Measurements from ENCODE around the gene KDM2A. TPM values are rescaled to one million over a fixed set of nuclear protein-coding genes. Genes with fewer than 3 reads are reported as not detected.

Gene KDM2A
- total RNA-seq, 4 donors from 2014 or later: 34.8 to 55.0 (median 44.9) TPM

DNA sequence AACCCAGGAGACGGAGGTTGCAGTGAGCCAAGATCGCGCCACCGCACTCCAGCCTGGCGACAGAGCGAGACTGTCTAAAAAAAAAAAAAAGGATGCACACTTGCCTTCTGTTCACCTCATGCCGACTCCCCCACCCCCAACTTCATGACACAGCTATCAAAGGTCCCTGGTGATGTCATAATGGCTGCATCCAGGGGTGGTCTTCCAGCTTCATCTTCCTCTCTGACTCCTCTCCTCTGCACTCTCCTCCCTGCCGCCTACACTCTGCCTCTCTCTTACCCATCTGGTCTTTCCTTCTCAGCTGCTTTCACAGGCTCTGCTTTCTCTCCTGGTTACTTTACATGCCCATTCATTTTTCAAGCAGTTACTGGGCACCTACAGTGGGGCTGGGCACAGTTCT, 16.4 kb upstream of the KDM2A start:
- Histone ChIP-seq H3K27me3 (no peaks in the 10 kb centered on the region), H3K36me3 (no peaks in the 10 kb centered on the region), H3K9me3 (no peaks in the 10 kb centered on the region), H3K4me1 (no peaks in the 10 kb centered on the region), H3K4me3 (no peak overlapping the region), H3K27ac (no peak overlapping the region)
- intact Hi-C loops (cut with DNase I; ENCODE audit: low total_unique reads) (no loop called here), in situ Hi-C loops (cut with MboI; ENCODE audit: low sequenced_read_pairs in 4 of 4) (no loop called here)
- ATAC-seq (no peak), DNase-seq (no peak)
- no peak for TF ChIP-seq POLR2A (IDR thresholded peaks at IDR 0.05)
- TF ChIP-seq, protein P1, sequence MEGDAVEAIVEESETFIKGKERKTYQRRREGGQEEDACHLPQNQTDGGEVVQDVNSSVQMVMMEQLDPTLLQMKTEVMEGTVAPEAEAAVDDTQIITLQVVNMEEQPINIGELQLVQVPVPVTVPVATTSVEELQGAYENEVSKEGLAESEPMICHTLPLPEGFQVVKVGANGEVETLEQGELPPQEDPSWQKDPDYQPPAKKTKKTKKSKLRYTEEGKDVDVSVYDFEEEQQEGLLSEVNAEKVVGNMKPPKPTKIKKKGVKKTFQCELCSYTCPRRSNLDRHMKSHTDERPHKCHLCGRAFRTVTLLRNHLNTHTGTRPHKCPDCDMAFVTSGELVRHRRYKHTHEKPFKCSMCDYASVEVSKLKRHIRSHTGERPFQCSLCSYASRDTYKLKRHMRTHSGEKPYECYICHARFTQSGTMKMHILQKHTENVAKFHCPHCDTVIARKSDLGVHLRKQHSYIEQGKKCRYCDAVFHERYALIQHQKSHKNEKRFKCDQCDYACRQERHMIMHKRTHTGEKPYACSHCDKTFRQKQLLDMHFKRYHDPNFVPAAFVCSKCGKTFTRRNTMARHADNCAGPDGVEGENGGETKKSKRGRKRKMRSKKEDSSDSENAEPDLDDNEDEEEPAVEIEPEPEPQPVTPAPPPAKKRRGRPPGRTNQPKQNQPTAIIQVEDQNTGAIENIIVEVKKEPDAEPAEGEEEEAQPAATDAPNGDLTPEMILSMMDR (IDR thresholded peaks at IDR 0.05 in 4 of 5, conservative IDR thresholded peaks at IDR 0.05 in 1 of 5): no peak

DNA sequence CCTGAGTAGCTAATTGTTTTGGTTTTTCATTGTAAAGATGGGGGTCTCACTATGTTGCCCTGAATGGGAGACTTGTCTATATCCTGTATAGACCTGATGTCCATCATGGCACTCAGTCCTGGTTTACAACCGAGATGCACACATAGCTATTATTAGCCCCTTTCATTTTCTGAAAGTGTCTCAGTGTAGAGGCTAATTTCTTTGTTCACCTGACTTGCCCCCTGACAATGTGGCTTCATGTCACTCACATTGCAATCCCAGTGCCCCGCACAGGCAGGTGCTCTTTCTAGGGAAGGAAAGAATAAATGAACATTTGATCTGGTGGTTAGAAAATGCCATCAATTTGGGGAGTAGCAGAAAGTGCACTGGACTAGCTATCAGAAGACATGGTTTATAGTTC, 13.1 kb upstream of the KDM2A start:
- DNase-seq: no peak
- Histone ChIP-seq H3K9me3 (no peaks in the 10 kb centered on the region), H3K27me3 (no peaks in the 10 kb centered on the region), H3K4me3 (no peak overlapping the region), H3K4me1 (peaks cover 4% of the 10 kb centered on the region in 2 donors), H3K36me3 (no peaks in the 10 kb centered on the region), H3K27ac (no peak overlapping the region)
- in situ Hi-C loops (cut with MboI; ENCODE audit: low sequenced_read_pairs in 4 of 4): no loop called here
- ATAC-seq: no peak
- intact Hi-C loops (cut with DNase I; ENCODE audit: low total_unique reads): no loop called here
- no peak for TF ChIP-seq POLR2A (IDR thresholded peaks at IDR 0.05)
- TF ChIP-seq, protein P1 (IDR thresholded peaks at IDR 0.05 in 4 of 5, conservative IDR thresholded peaks at IDR 0.05 in 1 of 5): no peak

DNA sequence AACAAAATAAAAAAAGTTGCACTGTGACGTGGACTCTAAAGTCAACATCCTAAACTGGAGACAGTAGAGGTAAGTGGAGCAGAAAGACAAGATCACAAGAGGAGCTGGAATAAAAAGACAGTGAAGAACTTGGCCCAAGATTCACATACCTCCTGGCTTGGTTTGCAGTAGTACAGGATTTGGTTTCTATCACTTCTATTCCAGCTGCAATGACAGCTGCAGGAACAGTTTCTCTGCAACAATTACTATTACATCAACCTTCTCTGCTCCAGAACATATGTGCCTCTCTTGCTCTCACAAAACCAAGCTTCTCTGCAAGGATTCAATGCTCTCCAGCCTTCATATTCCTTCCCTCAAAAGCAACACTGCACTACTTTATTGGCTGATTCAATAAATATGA, 7.8 kb upstream of the KDM2A start:
- Histone ChIP-seq H3K27me3 (no peaks in the 10 kb centered on the region), H3K4me1 (peaks cover 13 to 18% of the 10 kb centered on the region in 2 donors), H3K36me3 (no peaks in the 10 kb centered on the region), H3K9me3 (no peaks in the 10 kb centered on the region), H3K4me3 (no peak overlapping the region), H3K27ac (peak overlapping the region; percentile 27 to 57 (median 42))
- DNase-seq (peak; percentile 15), ATAC-seq (peak; percentile 97 to 98)
- in situ Hi-C loops (cut with MboI; ENCODE audit: low sequenced_read_pairs in 4 of 4): no loop called here
- intact Hi-C loops (cut with DNase I; ENCODE audit: low total_unique reads): loop anchor here (10.0 kb wide), 1 partner anchor 474 kb away; the partner anchor contains the start of gene GSTP1
- no peak for TF ChIP-seq POLR2A (IDR thresholded peaks at IDR 0.05)
- TF ChIP-seq, protein P1 (IDR thresholded peaks at IDR 0.05 in 4 of 5, conservative IDR thresholded peaks at IDR 0.05 in 1 of 5): no peak

DNA sequence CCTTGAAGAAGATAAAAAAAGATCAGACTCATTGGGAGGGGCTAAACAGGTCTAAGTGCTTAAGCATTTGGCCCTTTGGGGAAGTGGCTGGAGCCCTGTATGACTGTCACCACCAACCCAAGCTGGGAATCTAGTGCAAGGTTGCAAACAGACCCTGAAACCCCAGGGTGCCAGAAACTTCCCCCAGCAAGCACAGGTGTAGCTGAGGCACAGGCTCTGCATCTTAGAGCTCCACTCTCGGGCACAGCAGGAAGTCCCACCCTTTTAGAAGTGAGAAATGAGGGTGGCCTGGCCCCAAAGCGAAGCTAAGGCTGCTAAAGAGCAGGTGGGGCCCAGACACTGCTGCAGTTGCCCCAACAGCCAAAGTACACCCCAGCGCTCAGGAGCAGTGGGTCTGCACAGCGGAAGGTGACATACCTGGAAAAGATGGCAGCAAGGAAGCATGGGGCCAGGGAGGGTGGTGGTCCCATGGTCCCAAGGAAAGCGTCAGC, 5.8 kb upstream of the KDM2A start:
- intact Hi-C loops (cut with DNase I; ENCODE audit: low total_unique reads) (loop anchor here (10.0 kb wide), 1 partner anchor 472 kb away; the partner anchor contains the start of gene GSTP1), in situ Hi-C loops (cut with MboI; ENCODE audit: low sequenced_read_pairs in 4 of 4) (no loop called here)
- Histone ChIP-seq H3K27ac (no peak overlapping the region), H3K4me1 (peaks cover 18% of the 10 kb centered on the region in 2 donors), H3K4me3 (no peak overlapping the region), H3K9me3 (no peaks in the 10 kb centered on the region), H3K36me3 (no peaks in the 10 kb centered on the region), H3K27me3 (no peaks in the 10 kb centered on the region)
- no peak for DNase-seq
- ATAC-seq: no peak
- TF ChIP-seq, protein P1 (IDR thresholded peaks at IDR 0.05 in 4 of 5, conservative IDR thresholded peaks at IDR 0.05 in 1 of 5): no peak
- no peak for TF ChIP-seq POLR2A (IDR thresholded peaks at IDR 0.05)

All from gastrocnemius medialis (tissue), 4 donors.